Neural progenitor cell (in vitro differentiated cells): ENCODE results near the gene FOXL2NB. TPM values are rescaled to one million over a fixed set of nuclear protein-coding genes. Genes with fewer than 3 reads are reported as not detected.

Source experiments
- DNase-seq: peaks from one replicate; pipeline ENCODE4 v3.0.0-alpha.2; 2016; ENCODE audit warnings: low spot score
- H2AFZ ChIP-seq: fragments of 200-600 bp; sonication (generic); replicated peaks from 2 replicates; pipeline ENCODE4 v1.6.1; 2016; ENCODE audit warnings: antibody characterized with exemption
- H3F3A ChIP-seq: fragments of 200-600 bp; sonication (generic); 2 replicates; pipeline ENCODE4 v1.6.1; 2016; ENCODE audit warnings: antibody characterized with exemption, low read depth
- H3K27ac ChIP-seq: fragments of 200-600 bp; sonication (generic); 2 replicates; pipeline ENCODE4 v1.5.1; 2016; ENCODE audit warnings: mild to moderate bottlenecking
- H3K27me3 ChIP-seq: fragments of 200-600 bp; sonication (generic); 2 replicates; pipeline ENCODE4 v1.6.1; 2016; ENCODE audit warnings: mild to moderate bottlenecking, moderate library complexity
- H3K36me3 ChIP-seq: fragments of 200-600 bp; sonication (generic); 2 replicates; pipeline ENCODE4 v1.5.1; 2016
- H3K4me1 ChIP-seq: fragments of 200-600 bp; sonication (generic); 2 replicates; pipeline ENCODE4 v1.6.1; 2016; ENCODE audit warnings: mixed run types
- H3K4me2 ChIP-seq: fragments of 200-600 bp; sonication (generic); 2 replicates; pipeline ENCODE4 v1.6.1; 2016
- H3K4me3 ChIP-seq: fragments of 200-600 bp; sonication (generic); 2 replicates; pipeline ENCODE4 v1.5.1; 2016
- H3K79me2 ChIP-seq: fragments of 200-600 bp; sonication (generic); 2 replicates; pipeline ENCODE4 v1.6.1; 2016; ENCODE audit warnings: low read depth
- H3K9ac ChIP-seq: fragments of 200-600 bp; sonication (generic); 2 replicates; pipeline ENCODE4 v1.6.1; 2016
- H3K9me3 ChIP-seq: fragments of 200-600 bp; sonication (generic); 2 replicates; pipeline ENCODE4 v1.5.1; 2016; ENCODE audit warnings: low read depth
- H4K20me1 ChIP-seq: fragments of 200-600 bp; sonication (generic); 2 replicates; pipeline ENCODE4 v1.6.1; 2016; ENCODE audit warnings: low read depth
- H3K27ac Mint-ChIP-seq: 3 replicates; pipeline ENCODE4 v1.8.0; 2021; ENCODE audit warnings: mixed read lengths
- H3K27me3 Mint-ChIP-seq: 2 replicates; pipeline ENCODE4 v1.8.0; 2022; ENCODE audit warnings: low read depth, mild to moderate bottlenecking, inconsistent platforms, moderate library complexity, mixed read lengths; ENCODE audit not compliant: insufficient read depth
- H3K36me3 Mint-ChIP-seq: 3 replicates; pipeline ENCODE4 v1.8.0; 2021; ENCODE audit warnings: mixed read lengths
- H3K4me1 Mint-ChIP-seq: 3 replicates; pipeline ENCODE4 v1.8.0; 2021; ENCODE audit warnings: mixed read lengths
- H3K4me3 Mint-ChIP-seq: 3 replicates; pipeline ENCODE4 v1.8.0; 2021; ENCODE audit warnings: mild to moderate bottlenecking, moderate library complexity, mixed read lengths
- H3K9me3 Mint-ChIP-seq: 3 replicates; pipeline ENCODE4 v1.8.0; 2020; ENCODE audit warnings: mixed read lengths
- CTCF ChIP-seq: fragments of 200-600 bp; sonication (generic); IDR thresholded peaks from 2 replicates; pipeline ENCODE4 v1.5.1; 2017; ENCODE audit warnings: antibody characterized with exemption, mild to moderate bottlenecking
- EZH2 ChIP-seq: fragments of 200-600 bp; sonication (generic); IDR thresholded peaks from 2 replicates; pipeline ENCODE4 v1.6.1; 2017; ENCODE audit warnings: antibody characterized with exemption, mild to moderate bottlenecking, moderate library complexity
- EZH2phosphoT487 ChIP-seq: fragments of 200-600 bp; sonication (generic); IDR thresholded peaks from 2 replicates; pipeline ENCODE4 v1.6.1; 2017; ENCODE audit warnings: antibody characterized with exemption
- total RNA-seq: library from RNA; depleted of rRNA; stranded (reverse); fragments of >200 nt; gene quantifications from 2 replicates; pipeline ENCODE4 v1.2.3, GENCODE V29; 2015; ENCODE audit warnings: low replicate concordance

FOXL2NB gene
- total RNA-seq, 1 donor from 2014 or later: 0.09 TPM

GRCh38 chr3:138995706-138996105, 48.7 kb downstream of the FOXL2NB start:
- Mint-ChIP-seq H3K4me3 (no peak overlapping the region), H3K9me3 (no peaks in the 10 kb centered on the region), H3K36me3 (no peaks in the 10 kb centered on the region), H3K4me1 (no peaks in the 10 kb centered on the region), H3K27ac (no peak overlapping the region), H3K27me3 (peaks cover 2% of the 10 kb centered on the region)
- Histone ChIP-seq H3K4me1 (no peaks in the 10 kb centered on the region), H4K20me1 (no peaks in the 10 kb centered on the region), H3K36me3 (no peaks in the 10 kb centered on the region), H3K9me3 (no peaks in the 10 kb centered on the region), H2AFZ (no peak overlapping the region), H3F3A (no peaks in the 10 kb centered on the region), H3K4me2 (no peak overlapping the region), H3K4me3 (no peak overlapping the region), H3K27me3 (peaks cover 46% of the 10 kb centered on the region), H3K79me2 (no peaks in the 10 kb centered on the region), H3K27ac (no peak overlapping the region), H3K9ac (no peak overlapping the region)
- TF ChIP-seq CTCF (no peak), EZH2phosphoT487 (no peak), EZH2 (no peak)
- no peak for DNase-seq

Other genes starting within 250 kb of the FOXL2NB start
- 11.1 and 17.7 TPM in 2 replicates for gene PIK3CB, start 112.3 kb upstream of the FOXL2NB start, total RNA-seq
- not detected in 2 replicates for gene FOXL2, start 80 bp upstream of the FOXL2NB start, total RNA-seq
- gene PRR23A, start 59.1 kb downstream of the FOXL2NB start, total RNA-seq: not detected in 2 replicates
- gene PRR23B, start 73.7 kb downstream of the FOXL2NB start, total RNA-seq: not detected in 2 replicates
- not detected in 2 replicates for gene PRR23C, start 97.7 kb downstream of the FOXL2NB start, total RNA-seq